HG03558 (cell line): ENCODE data around the gene BCL11A.

Experiments used
- ATAC-seq: cut with Tn5 transposase; IDR thresholded peaks from one replicate; pipeline ENCODE4 v1.9.1; 2021; ENCODE audit warnings: moderate number of reproducible peaks; ENCODE audit not compliant: unreplicated experiment; ENCODE audit errors: extremely low read depth

Gene BCL11A

DNA sequence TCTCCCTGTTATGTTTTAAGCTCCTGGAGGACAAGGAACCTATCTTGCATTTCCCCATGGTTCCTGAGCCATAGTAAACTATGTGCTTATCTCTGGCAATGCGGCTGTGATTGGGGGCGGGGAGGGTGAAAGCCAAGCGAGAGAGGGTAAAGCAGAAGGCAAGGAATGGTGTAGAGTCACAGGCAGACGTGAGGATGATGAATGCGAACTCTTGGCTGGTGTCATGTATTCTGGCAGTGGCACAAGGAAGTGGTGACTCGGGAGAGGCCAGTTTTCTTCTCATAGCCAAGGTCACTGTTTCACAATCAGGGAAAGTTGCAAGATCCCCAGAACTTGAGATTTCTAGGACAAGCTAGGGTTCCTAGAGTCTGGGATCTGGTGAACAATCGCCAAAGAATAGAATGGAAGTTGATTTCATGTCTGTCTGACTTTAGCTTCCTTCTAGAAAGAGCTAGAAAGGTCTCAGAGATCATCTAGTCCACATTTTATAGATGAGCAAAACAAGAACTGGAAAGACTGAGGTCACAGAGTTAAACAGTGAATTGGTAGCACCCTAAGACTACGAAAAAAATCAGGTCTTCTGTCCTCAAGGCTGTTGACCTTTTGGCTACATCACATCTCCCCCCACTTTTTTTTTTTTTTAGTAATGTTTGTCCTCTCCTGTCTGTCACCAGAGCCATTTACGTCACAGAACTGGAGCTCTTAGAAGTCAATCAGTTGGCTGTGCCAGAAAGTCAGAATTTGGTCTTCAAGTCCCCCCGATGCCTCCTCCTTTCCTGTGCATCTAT, 137.0 kb downstream of the BCL11A start:
- ATAC-seq = no peak

DNA sequence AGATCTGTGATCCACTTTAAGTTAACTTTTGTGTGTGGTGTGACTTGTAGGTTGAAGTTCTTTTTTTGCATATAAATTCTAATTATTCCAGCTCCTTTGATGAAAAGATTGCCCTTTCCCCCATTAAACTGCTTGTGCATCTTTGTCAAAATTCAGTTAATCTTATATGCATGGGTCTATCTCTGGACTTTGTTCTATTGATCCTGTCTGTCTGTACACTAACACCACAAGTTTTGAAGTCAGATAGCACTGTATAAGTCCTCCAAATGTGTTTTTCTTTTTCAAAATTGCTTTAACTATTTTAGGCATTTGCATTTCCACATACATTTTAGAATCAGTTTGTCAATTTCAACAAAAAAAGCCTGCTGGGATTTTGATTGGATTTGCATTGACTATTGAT, 137.6 kb downstream of the BCL11A start:
- no peak for ATAC-seq

DNA sequence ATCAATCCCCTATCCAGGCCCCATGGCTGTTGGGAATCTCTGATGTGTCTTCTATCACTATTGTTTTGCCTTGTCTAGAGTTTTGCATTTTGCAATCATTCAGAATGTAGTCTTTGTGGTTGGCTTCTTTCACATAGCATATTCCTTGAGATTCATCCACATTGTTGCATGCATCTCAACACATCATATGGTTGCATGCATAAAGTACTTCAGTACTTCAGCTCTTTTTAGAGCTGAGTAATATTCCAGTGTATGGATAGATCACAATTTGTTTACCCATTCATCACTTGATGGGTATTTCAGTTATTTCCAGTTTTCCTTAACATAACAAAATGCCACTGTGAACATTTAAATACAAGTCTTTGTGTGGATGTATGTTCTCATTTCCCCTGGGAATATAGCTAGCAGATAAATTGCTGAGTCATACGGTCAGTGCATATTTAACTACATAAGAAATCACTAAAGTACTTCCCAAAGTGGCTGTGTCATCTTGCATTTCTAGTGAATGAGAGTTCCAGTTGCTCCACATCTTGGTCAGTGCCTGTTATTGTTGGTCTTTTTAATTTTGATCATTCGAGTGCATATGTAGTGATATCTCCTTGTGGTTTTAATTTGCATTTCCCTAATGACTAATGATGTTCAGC, 138.8 kb downstream of the BCL11A start:
- no peak for ATAC-seq

DNA sequence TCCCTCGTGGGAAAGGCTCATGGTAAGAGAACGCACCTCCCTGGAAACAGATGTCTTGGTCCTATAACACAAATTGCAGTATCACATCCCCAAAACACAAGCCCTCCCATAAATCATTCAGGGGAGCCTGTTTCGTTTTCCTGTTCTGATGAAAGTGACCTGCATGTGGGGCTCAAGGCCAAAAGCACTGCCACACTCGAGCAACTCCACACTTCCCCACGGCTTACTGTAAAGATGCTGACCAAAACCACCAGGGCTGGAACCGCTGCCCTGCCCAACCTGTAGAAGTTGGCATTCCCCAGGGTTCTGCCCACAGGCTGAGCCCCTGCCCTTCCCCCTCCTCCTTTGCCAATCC, 139.7 kb downstream of the BCL11A start:
- ATAC-seq = peak; percentile 60

DNA sequence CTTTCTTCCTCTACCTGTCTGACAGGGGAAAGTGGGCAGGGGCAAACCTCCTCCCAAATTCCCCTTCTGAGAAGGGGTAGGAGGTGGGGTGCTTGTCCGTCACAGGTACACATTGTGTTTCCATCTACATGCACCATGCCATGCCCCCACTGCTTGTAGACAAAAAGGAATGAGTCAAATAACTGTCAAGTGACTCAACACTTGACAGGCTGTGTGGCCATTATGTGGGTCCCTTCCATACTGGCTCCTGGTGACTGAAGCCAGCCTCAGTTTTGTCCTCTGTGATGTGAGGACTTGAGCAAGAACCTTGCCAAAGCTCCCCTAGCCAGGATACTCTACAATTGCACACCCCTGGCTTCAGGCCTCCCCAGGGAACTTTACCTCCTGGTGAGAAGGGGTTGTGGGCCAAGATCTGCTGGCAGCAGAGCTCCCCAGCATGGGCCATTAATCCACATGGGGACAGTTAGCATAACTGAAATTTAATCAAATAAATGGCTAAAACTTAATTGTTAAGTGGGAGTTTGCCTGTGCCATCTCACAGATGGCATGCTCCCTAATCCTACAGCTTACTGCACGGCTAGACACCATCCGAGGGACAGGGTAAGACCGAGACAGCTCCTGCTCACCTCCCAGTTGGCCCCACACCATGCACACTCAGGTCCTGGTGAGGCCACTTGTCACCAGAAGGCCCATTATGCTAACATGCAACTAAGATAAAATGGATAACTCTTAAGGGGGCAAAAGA, 140.2 kb downstream of the BCL11A start:
- peak; percentile 21 for ATAC-seq

DNA sequence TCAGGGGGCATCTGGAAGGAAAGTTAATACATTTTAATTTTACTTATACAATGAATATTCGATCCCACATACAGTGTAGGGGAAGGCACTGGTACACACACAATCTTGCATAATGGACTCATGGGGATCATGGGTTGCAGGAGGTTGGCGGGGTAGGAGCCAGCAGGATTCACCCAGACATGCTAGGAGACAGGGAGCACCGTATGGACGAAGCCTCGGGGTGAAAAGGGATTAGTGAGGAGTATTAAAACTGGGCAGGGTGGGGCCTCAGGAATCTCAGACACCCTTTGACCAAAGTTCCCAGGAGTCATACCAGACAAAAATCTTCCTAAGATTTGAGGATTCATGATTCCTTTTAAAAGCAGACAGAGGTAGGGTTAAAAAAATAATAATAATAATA, 140.8 kb downstream of the BCL11A start:
- ATAC-seq = no peak

DNA sequence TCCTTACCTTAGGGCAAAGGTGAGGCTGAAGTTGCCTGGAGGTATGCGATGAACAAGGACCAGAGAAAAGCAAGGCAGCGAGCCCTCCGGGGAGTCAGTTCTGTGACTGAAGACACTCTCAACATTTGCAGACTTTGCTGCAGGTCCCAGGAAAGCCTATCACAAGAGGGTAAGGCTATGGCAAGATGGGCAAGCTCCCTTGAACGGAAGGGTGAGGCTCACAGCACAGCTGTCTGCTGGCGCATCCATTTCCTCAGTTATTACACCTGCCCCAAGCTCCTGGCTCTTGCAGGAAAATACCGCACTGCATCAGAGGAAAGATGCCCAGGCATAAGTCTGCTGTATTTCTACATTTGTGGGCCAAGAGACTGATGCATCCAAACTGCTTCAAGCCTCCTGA, 141.4 kb downstream of the BCL11A start:
- ATAC-seq = no peak

DNA sequence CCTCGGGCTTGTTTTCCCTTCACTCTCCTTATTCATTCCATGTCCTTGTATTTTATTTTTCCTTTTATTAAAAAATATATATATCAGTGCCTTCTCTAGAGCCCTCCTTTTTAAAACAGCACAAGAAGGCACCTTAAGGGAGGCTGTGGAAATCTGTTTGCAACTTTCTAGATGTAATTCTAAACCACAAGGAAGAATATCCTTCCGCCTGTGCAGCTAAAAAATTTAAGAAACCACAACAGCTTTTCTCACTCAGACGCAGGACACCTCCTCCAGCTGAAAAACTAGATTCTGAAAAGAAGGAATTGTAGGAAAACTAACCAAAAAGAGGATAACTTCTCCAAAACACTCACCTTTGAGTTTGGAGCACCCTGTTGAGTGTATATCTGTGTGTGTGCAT, 142.2 kb downstream of the BCL11A start:
- ATAC-seq = no peak

DNA sequence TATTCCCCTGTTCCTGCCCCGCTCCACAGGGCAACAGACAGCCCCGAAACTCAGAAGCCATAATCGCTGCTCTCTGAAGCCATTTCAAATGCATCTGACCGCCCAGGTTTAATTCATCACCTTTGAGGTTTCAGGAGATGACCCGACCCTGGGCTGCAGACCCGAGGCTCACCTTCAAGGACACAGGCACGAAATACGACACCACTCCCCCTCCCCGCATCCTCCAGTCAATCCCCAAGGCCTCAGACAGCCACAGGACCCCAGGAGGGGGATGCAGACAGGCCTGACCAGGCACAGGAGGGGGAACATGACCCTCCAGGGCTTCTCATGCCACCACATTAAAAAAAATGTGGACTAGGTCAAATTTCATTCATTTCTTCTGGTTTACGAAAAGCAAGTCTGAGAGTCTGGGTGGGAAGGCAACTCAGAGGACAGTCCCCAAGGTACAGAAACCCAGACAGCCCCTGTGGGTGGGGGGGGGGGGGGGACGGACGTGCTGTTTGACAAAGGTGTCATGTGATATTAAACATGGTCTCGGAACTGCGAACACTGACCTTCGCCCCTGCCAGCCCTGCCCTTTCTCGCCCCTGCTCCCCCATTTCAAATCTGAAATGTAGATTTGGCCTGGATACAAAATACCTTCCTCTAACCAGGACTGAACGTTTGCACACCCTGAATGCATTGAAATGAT, 142.9 kb downstream of the BCL11A start:
- no peak for ATAC-seq

DNA sequence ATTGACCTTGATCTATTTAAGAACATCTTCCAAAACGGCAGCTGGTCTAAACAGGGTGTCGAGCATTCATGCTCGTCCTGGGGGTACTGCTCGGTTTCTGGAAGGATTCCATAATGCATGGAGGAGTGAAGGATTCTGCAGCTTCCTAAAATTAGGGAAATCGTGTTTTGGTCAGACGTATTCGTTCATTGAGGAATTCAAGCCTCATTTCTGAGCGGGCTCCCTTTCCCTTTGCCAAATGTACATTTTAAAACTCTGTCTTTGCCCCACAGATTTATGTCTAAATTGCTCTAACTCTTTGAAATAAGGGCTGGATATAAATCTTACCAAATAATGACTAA, 144.0 kb downstream of the BCL11A start:
- ATAC-seq = no peak

DNA sequence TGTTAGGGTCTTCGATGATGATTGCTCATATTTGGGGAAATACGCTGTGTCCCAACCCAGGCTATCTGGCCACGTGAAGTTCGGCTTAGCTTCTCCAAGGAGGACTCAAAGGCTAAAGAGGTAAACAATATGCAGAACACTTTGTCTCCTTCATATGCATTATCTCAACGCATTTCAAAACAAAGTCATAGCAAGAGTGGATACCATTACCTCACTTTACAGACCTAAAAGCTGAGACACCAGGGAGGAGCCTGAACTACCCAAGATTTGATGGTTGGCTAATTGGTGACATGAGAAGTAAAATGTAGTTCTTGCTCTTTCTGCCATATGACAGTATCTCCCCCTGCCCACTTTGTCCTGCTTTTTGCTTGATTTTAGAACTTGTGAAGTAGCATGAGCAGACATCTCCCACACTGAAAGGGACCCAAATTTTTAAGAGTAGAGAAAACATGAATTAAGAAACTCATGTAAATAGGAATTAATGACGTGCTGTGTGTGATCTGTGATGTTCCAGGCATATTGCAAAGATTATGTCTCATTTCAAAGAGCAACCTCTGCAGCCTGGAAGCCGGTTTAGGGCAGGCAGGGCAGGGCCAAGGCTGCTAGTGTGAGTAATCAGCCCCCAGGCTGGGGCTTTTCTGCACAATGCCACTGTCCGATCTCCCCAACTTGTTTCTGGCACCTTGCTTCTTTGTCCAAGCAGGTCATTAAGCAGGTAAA, 144.5 kb downstream of the BCL11A start:
- ATAC-seq = no peak

DNA sequence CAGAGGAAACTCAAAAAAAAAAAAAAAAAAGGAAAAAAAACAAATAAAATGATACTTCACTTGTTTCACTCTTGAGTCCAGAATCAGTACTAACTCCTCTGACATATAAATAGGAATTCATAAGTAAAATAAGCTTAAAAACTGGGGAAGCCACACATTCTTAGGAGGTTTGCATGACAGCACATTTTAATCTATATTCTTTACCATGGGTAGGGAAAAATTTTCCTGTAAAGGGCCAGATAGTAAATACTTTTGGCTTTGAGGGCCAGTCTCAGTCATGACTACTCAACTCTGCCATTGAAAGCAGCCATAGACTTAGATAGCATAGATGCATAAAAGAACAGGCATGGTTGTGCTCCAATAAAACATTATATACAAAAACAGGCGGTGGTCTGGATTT, 145.2 kb downstream of the BCL11A start:
- no peak for ATAC-seq

DNA sequence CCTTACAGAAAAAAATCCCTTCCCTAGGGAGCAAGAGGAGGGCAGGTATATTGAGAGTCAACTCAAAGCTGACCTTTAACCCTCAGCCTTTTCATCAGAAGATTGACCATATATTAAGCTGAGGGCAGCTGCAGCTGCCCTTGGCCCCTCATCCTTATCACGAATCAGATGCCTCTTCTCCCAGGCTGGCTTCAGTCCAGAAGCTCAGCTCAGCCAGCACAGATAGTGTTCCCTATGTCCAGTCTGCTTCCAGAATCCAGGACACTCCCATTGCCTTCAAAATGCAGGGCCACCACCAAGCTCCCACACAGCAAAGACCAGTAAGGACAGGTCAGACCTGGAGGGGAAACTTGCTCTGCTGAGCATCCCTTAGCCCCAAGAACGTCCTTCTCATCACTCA, 146.1 kb downstream of the BCL11A start:
- ATAC-seq = no peak

DNA sequence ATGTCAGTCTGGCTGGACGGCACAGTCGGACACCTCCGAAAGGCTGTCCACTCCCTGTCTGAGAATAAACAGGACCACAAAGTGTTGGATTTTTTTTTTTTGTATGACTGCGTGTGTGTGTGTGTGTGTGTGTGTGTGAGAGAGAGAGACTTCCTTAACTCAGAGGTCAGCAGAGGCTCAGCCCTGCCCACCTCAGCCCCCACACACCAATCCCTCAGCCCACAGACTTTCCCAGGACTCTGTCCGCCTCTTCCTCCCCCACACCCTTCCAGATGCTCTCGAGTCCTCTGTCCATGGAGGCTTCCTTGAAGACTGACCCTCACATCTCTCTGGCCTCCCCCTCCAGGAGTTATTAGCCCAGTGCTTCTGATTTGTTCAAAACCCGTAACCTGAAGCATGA, 147.3 kb downstream of the BCL11A start:
- no peak for ATAC-seq

DNA sequence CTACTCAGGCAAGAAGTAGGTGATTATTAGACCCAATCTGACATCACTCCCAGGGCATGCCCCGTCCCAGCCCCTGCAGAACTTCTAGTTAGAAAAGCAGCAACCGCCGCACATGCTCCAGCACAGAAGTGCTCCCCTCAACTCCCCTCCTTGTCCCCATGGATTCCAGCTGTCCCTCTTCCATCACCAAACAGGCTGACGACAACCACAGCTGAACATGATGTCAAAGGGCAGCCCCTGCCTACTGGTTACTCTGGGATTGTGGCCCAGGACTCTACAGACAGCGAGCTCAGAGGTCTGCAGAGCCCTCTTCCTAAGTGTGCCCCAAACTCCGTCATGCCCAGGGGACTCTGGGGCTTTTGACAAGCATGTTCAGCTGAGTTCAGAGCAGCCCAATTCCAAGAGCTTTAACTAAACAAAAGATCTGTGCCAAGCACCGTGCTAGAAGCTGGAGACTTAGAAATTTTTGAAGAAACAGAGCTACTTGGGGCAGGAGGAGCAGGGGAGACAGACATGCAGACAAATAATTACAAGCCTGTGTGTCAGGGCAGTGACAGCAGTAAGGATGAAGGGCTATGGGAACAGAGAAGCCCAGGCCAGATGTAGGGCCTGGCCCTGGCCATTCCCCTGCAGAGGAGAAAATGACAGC, 148.1 kb downstream of the BCL11A start:
- no peak for ATAC-seq
